HepG2 (cell line): ENCODE data around the gene PA2G4. TPM values are rescaled to one million over a fixed set of nuclear protein-coding genes. Genes with fewer than 3 reads are reported as not detected.

Experiments used
- CEBPB ChIP-seq: IDR thresholded peaks from 2 replicates; pipeline ENCODE4 v1.6.1; 2011; ENCODE audit warnings: low read depth, low read length, improper control_type of control experiment, borderline replicate concordance
- GZF1 ChIP-seq: sonication (generic); formaldehyde crosslinking; IDR thresholded peaks from 2 replicates; pipeline ENCODE4 v1.5.1; 2020; ENCODE audit warnings: mild to moderate bottlenecking, missing genetic modification reagents
- KDM5B ChIP-seq: sonication (generic); formaldehyde crosslinking; IDR thresholded peaks from 2 replicates; pipeline ENCODE4 v1.4.0; 2020; ENCODE audit warnings: missing genetic modification reagents, mild to moderate bottlenecking, borderline replicate concordance
- MLLT10 ChIP-seq: sonication (generic); formaldehyde crosslinking; IDR thresholded peaks from 2 replicates; pipeline ENCODE4 v1.4.0; 2020; ENCODE audit warnings: missing genetic modification reagents
- RARA ChIP-seq: IDR thresholded peaks from 2 replicates; pipeline ENCODE4 v1.6.1; 2016; ENCODE audit warnings: missing genetic modification reagents, missing compliant biosample characterization
- RCOR2 ChIP-seq: IDR thresholded peaks from 2 replicates; pipeline ENCODE4 v1.6.1; 2016; ENCODE audit warnings: missing biosample characterization, missing genetic modification reagents
- REL ChIP-seq: sonication (generic); formaldehyde crosslinking; conservative IDR thresholded peaks from 2 replicates; pipeline ENCODE4 v1.8.0; 2022; ENCODE audit warnings: mild to moderate bottlenecking, missing genetic modification reagents, moderate library complexity
- STAG1 ChIP-seq: sonication (generic); formaldehyde crosslinking; IDR thresholded peaks from 2 replicates; pipeline ENCODE4 v1.4.0; 2020; ENCODE audit warnings: missing genetic modification reagents
- ZBTB38 ChIP-seq: sonication (generic); formaldehyde crosslinking; IDR thresholded peaks from 2 replicates; pipeline ENCODE4 v1.5.1; 2020; ENCODE audit warnings: mild to moderate bottlenecking, missing genetic modification reagents
- ZFP36L2 ChIP-seq: sonication (generic); formaldehyde crosslinking; IDR thresholded peaks from 2 replicates; pipeline ENCODE4 v1.4.0; 2020; ENCODE audit warnings: missing genetic modification reagents
- ZNF549 ChIP-seq: sonication (generic); formaldehyde crosslinking; IDR thresholded peaks from 2 replicates; pipeline ENCODE4 v1.5.0; 2020; ENCODE audit warnings: missing genetic modification reagents
- ZNF773 ChIP-seq: sonication (generic); formaldehyde crosslinking; IDR thresholded peaks from 2 replicates; pipeline ENCODE4 v1.4.0; 2020; ENCODE audit warnings: missing genetic modification reagents, borderline replicate concordance
- polyA plus RNA-seq, 8 experiments: library from polyadenylated mRNA; depleted of rRNA in 3 of 8; stranded (reverse) in 7 of 8; unstranded in 1 of 8; fragments of >200 nt; fragmentation: Illumina TruSeq in 4 of 8; extraction: Trizol in 4 of 8; gene quantifications; 2 replicates each; pipeline versions ENCODE4 v1.2.1 to v1.2.3, GENCODE V29; 2011 to 2016; ENCODE audit warnings: low read depth in 4 of 8, missing spikeins in 1 of 8, mixed read lengths in 1 of 8; ENCODE audit not compliant: insufficient read depth in 1 of 8
- total RNA-seq, 5 experiments: library from RNA; depleted of rRNA; stranded (reverse); fragments of >200 nt; fragmentation: Illumina TruSeq; extraction: Trizol; gene quantifications; 2 replicates each; pipeline ENCODE4 v1.2.3, GENCODE V29; 2016; ENCODE audit warnings: low read depth in 1 of 5
- TF ChIP-seq, protein P1 (sequence below), 2 experiments: IDR thresholded peaks; 2 replicates each; pipeline ENCODE4 v1.6.1; 2011 to 2012; ENCODE audit warnings: low read length in 2 of 2, borderline replicate concordance in 1 of 2, low read depth in 1 of 2, mild to moderate bottlenecking in 1 of 2, moderate library complexity in 1 of 2
- TF ChIP-seq, protein P2 (sequence below): IDR thresholded peaks from 2 replicates; pipeline ENCODE4 v1.6.1; 2016; ENCODE audit warnings: low read depth, missing genetic modification reagents, missing compliant biosample characterization
- TF ChIP-seq, protein P3 (sequence below): sonication (generic); formaldehyde crosslinking; IDR thresholded peaks from 2 replicates; pipeline ENCODE4 v1.9.0; 2022; ENCODE audit warnings: missing genetic modification reagents, mild to moderate bottlenecking, borderline replicate concordance
- TF ChIP-seq, protein P4 (sequence below): sonication (generic); formaldehyde crosslinking; IDR thresholded peaks from 2 replicates; pipeline ENCODE4 v1.5.0; 2020; ENCODE audit warnings: missing genetic modification reagents, mild to moderate bottlenecking, borderline replicate concordance

The PA2G4 gene
- total and polyA plus RNA-seq, 2 of the 13 experiments (the other 11 are each of a cell fraction or from before 2014, with no cell fraction given), result 147 to 240 TPM

DNA sequence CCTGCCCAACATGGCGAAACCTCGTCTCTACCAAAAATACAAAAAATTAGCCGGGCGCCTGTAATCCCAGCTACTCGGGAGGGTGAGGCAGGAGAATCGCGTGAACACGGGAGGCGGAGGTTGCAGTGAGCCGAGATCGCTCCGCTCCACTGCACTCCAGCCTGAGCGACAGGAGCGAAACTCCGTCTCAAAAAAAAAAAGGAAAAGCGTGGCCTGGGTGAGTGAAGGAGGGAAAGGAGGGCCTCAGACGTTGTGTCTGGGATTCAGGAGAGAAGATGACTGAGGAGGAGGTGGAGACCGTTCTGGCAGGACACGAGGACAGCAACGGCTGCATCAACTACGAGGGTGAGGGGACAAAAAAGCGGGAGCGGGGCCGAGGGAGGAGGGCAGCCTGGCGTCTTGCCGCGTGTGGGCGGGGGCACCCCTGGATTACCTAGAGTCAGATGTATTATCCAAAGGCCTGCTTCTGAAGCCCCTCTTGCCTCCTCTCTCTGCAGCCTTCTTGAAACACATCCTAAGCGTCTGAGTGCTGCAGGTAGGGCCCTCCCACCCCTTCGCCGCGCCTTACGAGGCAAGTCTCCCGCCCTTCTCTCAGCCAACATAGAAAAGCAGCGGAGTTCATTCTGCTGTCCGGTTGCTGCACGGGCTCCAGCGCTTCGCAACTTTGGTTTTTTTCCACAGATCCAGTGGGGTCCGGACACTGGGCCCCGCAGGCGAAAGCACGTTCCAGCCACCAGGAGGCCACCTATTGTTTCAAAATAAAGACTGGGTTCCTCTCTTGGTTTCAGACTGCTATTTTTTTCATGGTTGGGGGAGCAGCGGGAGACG, 53.1 kb downstream of the PA2G4 start (continued):
- TF ChIP-seq RCOR2 (CRISPR knock-in tag), result no peak
- TF ChIP-seq ZNF773, result no peak
- TF ChIP-seq, protein P1, sequence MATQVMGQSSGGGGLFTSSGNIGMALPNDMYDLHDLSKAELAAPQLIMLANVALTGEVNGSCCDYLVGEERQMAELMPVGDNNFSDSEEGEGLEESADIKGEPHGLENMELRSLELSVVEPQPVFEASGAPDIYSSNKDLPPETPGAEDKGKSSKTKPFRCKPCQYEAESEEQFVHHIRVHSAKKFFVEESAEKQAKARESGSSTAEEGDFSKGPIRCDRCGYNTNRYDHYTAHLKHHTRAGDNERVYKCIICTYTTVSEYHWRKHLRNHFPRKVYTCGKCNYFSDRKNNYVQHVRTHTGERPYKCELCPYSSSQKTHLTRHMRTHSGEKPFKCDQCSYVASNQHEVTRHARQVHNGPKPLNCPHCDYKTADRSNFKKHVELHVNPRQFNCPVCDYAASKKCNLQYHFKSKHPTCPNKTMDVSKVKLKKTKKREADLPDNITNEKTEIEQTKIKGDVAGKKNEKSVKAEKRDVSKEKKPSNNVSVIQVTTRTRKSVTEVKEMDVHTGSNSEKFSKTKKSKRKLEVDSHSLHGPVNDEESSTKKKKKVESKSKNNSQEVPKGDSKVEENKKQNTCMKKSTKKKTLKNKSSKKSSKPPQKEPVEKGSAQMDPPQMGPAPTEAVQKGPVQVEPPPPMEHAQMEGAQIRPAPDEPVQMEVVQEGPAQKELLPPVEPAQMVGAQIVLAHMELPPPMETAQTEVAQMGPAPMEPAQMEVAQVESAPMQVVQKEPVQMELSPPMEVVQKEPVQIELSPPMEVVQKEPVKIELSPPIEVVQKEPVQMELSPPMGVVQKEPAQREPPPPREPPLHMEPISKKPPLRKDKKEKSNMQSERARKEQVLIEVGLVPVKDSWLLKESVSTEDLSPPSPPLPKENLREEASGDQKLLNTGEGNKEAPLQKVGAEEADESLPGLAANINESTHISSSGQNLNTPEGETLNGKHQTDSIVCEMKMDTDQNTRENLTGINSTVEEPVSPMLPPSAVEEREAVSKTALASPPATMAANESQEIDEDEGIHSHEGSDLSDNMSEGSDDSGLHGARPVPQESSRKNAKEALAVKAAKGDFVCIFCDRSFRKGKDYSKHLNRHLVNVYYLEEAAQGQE (IDR thresholded peaks at IDR 0.05; ENCODE audit: borderline replicate concordance in 1 of 2, low read depth in 1 of 2, low read length in 2 of 2), result 0 out of 4 replicates have a peak, but pooled peaks of 1 of the 2 experiments have one; percentile 24
- TF ChIP-seq, protein P2, sequence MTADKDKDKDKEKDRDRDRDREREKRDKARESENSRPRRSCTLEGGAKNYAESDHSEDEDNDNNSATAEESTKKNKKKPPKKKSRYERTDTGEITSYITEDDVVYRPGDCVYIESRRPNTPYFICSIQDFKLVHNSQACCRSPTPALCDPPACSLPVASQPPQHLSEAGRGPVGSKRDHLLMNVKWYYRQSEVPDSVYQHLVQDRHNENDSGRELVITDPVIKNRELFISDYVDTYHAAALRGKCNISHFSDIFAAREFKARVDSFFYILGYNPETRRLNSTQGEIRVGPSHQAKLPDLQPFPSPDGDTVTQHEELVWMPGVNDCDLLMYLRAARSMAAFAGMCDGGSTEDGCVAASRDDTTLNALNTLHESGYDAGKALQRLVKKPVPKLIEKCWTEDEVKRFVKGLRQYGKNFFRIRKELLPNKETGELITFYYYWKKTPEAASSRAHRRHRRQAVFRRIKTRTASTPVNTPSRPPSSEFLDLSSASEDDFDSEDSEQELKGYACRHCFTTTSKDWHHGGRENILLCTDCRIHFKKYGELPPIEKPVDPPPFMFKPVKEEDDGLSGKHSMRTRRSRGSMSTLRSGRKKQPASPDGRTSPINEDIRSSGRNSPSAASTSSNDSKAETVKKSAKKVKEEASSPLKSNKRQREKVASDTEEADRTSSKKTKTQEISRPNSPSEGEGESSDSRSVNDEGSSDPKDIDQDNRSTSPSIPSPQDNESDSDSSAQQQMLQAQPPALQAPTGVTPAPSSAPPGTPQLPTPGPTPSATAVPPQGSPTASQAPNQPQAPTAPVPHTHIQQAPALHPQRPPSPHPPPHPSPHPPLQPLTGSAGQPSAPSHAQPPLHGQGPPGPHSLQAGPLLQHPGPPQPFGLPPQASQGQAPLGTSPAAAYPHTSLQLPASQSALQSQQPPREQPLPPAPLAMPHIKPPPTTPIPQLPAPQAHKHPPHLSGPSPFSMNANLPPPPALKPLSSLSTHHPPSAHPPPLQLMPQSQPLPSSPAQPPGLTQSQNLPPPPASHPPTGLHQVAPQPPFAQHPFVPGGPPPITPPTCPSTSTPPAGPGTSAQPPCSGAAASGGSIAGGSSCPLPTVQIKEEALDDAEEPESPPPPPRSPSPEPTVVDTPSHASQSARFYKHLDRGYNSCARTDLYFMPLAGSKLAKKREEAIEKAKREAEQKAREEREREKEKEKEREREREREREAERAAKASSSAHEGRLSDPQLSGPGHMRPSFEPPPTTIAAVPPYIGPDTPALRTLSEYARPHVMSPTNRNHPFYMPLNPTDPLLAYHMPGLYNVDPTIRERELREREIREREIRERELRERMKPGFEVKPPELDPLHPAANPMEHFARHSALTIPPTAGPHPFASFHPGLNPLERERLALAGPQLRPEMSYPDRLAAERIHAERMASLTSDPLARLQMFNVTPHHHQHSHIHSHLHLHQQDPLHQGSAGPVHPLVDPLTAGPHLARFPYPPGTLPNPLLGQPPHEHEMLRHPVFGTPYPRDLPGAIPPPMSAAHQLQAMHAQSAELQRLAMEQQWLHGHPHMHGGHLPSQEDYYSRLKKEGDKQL, result no peak
- TF ChIP-seq, protein P3, sequence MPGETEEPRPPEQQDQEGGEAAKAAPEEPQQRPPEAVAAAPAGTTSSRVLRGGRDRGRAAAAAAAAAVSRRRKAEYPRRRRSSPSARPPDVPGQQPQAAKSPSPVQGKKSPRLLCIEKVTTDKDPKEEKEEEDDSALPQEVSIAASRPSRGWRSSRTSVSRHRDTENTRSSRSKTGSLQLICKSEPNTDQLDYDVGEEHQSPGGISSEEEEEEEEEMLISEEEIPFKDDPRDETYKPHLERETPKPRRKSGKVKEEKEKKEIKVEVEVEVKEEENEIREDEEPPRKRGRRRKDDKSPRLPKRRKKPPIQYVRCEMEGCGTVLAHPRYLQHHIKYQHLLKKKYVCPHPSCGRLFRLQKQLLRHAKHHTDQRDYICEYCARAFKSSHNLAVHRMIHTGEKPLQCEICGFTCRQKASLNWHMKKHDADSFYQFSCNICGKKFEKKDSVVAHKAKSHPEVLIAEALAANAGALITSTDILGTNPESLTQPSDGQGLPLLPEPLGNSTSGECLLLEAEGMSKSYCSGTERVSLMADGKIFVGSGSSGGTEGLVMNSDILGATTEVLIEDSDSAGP (CRISPR knock-in tag), result no peak
- TF ChIP-seq, protein P4, sequence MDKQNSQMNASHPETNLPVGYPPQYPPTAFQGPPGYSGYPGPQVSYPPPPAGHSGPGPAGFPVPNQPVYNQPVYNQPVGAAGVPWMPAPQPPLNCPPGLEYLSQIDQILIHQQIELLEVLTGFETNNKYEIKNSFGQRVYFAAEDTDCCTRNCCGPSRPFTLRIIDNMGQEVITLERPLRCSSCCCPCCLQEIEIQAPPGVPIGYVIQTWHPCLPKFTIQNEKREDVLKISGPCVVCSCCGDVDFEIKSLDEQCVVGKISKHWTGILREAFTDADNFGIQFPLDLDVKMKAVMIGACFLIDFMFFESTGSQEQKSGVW (CRISPR knock-in tag), result no peak
- no peak for TF ChIP-seq RARA (CRISPR knock-in tag)
- no peak for TF ChIP-seq ZFP36L2 (CRISPR knock-in tag)
- 0 out of 2 replicates have a peak, but pooled peaks have one; percentile 60 for TF ChIP-seq ZNF549
- TF ChIP-seq STAG1, result peak; percentile 21; the same call in 1 of the 2 replicates
- TF ChIP-seq GZF1 (CRISPR knock-in tag), result peak; percentile 27; the same call in 1 of the 2 replicates
- no peak for TF ChIP-seq MLLT10
- peak; percentile 21; the same call in 1 of the 2 replicates for TF ChIP-seq CEBPB
- TF ChIP-seq REL (CRISPR knock-in tag), result no peak
- peak; percentile 97 for TF ChIP-seq ZBTB38 (CRISPR knock-in tag)
- peak; percentile 23; the same call in 1 of the 2 replicates for TF ChIP-seq KDM5B (CRISPR knock-in tag)
